Sigmoid colon (tissue), 4 donors: ENCODE results near the gene ATP4B.

Experiments used
- EP300 ChIP-seq, 4 donors: sonication (generic); formaldehyde crosslinking; IDR thresholded peaks; one replicate each; pipeline ENCODE4 v1.6.1; 2017; ENCODE audit warnings: antibody characterized with exemption in 4 of 4
- POLR2A ChIP-seq, 2 donors: fragments of 450-650 bp; IDR thresholded peaks; one replicate each; pipeline ENCODE4 v1.6.1; 2016; ENCODE audit warnings: antibody characterized with exemption in 2 of 2, mild to moderate bottlenecking in 2 of 2, moderate library complexity in 2 of 2
- POLR2AphosphoS5 ChIP-seq, 4 donors: sonication (generic); formaldehyde crosslinking; IDR thresholded peaks; one replicate each; pipeline ENCODE4 v1.6.1; 2017; ENCODE audit warnings: antibody characterized with exemption in 4 of 4
- TF ChIP-seq, protein P1 (sequence below), 4 experiments: fragments of 450-650 bp in 3 of 4; fragments of 200-600 bp in 1 of 4; IDR thresholded peaks; one replicate each; pipeline ENCODE4 v1.5.1; 2016 to 2019; ENCODE audit warnings: antibody characterized with exemption in 4 of 4, mild to moderate bottlenecking in 3 of 4, moderate library complexity in 2 of 4

DNA sequence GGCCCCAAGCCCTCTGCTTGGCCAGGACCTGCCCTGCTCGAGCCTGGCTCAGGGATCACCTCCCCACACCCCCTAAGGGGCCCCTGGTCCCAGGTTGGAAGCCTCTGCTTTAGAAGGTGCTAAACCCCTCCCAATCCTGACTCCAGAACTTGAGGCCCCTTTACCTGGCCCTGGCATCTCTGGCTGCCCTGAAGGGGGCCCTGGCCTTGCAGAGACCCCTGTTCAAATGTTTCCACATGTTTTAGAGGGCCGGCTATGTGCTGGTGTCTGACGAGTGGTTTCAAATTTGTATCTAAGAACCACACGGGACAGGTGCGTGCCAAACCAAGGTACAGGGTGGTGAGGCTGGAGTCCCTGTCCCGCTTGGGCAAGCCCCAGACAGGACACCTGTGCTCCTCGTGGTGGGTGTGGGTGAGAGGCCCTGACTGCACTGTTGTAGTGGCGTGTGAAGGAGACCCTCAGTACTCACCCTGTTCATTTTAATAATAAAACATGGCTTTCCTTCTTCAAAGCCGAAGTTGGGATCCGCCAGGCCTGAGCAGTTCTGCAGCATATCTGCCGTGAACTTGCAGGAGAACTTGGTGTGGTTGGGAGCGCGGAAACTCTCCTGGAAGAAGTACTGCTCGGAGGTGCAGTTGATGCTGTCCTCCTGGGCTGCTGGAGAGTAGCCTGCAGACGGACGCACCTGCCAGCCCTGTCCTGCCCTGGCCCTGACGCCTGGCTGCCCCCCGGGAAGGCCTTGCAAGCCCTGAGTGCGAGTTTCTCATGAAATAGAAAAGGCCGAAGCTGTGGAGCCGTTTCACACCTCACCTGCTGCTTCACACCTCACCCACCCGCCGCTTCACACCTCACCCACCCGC, 5.4 kb downstream of the ATP4B start:
- no peak for TF ChIP-seq POLR2AphosphoS5 (IDR thresholded peaks at IDR 0.05)
- TF ChIP-seq, protein P1, sequence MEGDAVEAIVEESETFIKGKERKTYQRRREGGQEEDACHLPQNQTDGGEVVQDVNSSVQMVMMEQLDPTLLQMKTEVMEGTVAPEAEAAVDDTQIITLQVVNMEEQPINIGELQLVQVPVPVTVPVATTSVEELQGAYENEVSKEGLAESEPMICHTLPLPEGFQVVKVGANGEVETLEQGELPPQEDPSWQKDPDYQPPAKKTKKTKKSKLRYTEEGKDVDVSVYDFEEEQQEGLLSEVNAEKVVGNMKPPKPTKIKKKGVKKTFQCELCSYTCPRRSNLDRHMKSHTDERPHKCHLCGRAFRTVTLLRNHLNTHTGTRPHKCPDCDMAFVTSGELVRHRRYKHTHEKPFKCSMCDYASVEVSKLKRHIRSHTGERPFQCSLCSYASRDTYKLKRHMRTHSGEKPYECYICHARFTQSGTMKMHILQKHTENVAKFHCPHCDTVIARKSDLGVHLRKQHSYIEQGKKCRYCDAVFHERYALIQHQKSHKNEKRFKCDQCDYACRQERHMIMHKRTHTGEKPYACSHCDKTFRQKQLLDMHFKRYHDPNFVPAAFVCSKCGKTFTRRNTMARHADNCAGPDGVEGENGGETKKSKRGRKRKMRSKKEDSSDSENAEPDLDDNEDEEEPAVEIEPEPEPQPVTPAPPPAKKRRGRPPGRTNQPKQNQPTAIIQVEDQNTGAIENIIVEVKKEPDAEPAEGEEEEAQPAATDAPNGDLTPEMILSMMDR (IDR thresholded peaks at IDR 0.05) = no peak
- TF ChIP-seq EP300 (IDR thresholded peaks at IDR 0.05) = no peak
- no peak for TF ChIP-seq POLR2A (IDR thresholded peaks at IDR 0.05)
